Gastrocnemius medialis (tissue), 4 donors: ENCODE data around the gene RGS21.

Experiments used
- CTCF ChIP-seq, 5 experiments: fragments of 450-650 bp in 3 of 5; fragments of 200-600 bp in 2 of 5; sonication (generic) in 2 of 5; IDR thresholded peaks in 4 of 5; conservative IDR thresholded peaks in 1 of 5; 1 replicate in 4 of 5; 2 replicates in 1 of 5; pipeline ENCODE4 v1.5.1; 2016 to 2019; ENCODE audit warnings: antibody characterized with exemption in 5 of 5, mild to moderate bottlenecking in 3 of 5, moderate library complexity in 3 of 5
- POLR2A ChIP-seq, 2 donors: fragments of 450-650 bp; IDR thresholded peaks; one replicate each; pipeline ENCODE4 v1.6.1; 2017; ENCODE audit warnings: antibody characterized with exemption in 2 of 2, mild to moderate bottlenecking in 2 of 2, moderate library complexity in 2 of 2

- TF ChIP-seq CTCF (IDR thresholded peaks at IDR 0.05 in 4 of 5, conservative IDR thresholded peaks at IDR 0.05 in 1 of 5) = no peak
- TF ChIP-seq POLR2A (IDR thresholded peaks at IDR 0.05) = no peak
Observed at GRCh38 chr1:192378878-192379277, 62.1 kb downstream of the RGS21 start.
